Stimulated activated CD8-positive, alpha-beta memory T cell treated with anti-CD3 and anti-CD28 coated beads, Interleukin-12 subunit alpha, Interleukin-12 subunit beta, amount 100 ng/mL, for 1 hour (primary cell): Measurements from ENCODE around the gene ARL5C.
"Not testable (repeated sequence)": the region's sequence is repeated elsewhere in the genome, so short reads cannot be mapped to it uniquely, and the experiment has no call there.

Experiments
- DNase-seq: peaks from one replicate; pipeline ENCODE4 v3.0.0-alpha.2; 2020; ENCODE audit warnings: low read depth

The ARL5C gene

GRCh38 chr17:39194089-39194984 lies 28.4 kb upstream of the ARL5C start:
- DNase-seq: no peak

DNA sequence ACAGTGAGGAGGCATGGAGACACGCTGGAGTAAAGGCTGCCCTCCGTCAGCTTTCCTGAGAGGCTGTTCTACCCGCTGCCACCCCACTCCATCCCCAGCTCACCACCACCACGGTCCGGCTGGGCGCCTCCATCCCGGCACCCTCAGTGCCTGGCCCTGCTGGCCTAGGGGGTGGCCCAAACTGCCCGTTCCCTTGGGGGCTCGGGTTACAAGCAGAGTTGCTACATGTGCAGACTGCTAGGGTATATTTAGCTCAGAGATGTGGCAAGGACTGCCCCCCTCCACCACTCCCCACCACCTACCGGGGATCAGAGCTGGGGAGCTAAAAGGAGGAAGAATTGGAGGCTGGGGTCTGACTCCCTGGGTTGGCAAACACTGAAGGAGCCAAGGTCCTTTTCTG lies 27.4 kb upstream of the ARL5C start:
- DNase-seq: no peak

- no peak for DNase-seq
Observed at GRCh38 chr17:39192901-39193300, 26.9 kb upstream of the ARL5C start.

- no peak for DNase-seq
Observed at GRCh38 chr17:39191750-39192510, 26.0 kb upstream of the ARL5C start.

- DNase-seq: no peak
Observed at GRCh38 chr17:39187152-39187830, 21.3 kb upstream of the ARL5C start.

GRCh38 chr17:39186481-39187002 lies 20.6 kb upstream of the ARL5C start:
- DNase-seq: no peak

DNA sequence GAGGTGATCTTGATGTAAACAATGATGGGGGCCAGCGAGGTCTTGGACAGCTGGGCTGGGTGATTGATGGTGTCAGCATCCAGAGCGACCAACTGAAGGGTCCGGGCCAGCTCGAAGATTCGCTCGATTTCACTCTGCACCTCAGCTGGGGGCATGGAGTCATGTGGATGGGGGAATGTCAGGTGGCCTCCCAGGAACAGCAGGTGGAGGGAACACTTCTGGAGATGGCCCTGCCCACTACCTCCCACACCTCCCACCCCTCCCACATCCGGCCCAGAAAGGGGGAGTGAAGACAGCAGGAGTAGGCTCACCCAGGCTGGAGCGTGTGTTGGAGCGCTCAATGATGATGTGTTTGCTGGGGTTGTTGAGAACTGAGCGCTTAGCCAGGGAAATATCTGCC lies 17.8 kb upstream of the ARL5C start:
- DNase-seq: no peak

GRCh38 chr17:39183045-39183444 lies 17.1 kb upstream of the ARL5C start:
- DNase-seq: no peak

- DNase-seq: no peak
Observed at GRCh38 chr17:39181303-39181702, 15.3 kb upstream of the ARL5C start.

DNA sequence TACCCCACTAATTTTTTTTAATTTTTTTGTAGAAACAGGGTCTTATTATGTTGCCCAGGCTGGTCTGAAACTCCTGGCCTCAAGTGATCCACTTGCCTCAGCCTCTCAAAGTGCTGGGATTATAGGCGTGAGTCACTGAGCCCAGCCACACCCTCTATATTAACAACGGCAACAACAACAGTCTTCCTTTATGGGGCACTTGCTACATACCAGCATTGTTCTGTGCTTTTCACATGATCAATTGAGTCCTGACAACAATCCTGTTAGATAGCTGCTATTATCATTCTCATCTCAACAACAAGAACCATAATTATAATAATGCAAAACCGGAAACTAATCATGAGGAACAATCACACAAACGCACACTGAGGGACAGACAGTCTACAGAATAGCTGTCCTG lies 12.6 kb upstream of the ARL5C start:
- DNase-seq: no peak

- DNase-seq: no peak
Observed at GRCh38 chr17:39177256-39177655, 11.3 kb upstream of the ARL5C start.

GRCh38 chr17:39175695-39176093 lies 9.7 kb upstream of the ARL5C start:
- DNase-seq: no peak

- DNase-seq: peak; percentile 76
Observed at GRCh38 chr17:39174920-39175694, 9.1 kb upstream of the ARL5C start.

GRCh38 chr17:39173526-39174274 lies 7.7 kb upstream of the ARL5C start:
- no peak for DNase-seq

DNA sequence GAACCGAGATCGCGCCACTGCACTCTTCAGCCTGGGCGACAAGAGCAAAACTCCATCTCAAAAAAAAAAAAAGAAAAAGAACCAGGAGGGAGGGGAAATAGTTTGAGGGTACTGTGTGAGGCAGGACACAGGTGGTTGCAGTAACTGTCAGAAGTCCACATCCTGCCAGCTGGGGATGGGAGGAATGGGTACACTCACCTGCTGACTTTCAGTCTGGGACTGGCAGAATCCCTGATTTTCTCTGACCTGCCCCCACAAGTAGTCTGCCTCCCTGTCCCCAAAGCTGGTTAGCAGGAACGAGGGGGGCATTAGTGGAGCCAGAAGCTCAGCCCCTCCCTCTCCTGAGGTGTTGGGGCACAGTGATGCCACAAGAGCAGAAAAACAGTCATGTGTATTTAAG lies 7.1 kb upstream of the ARL5C start:
- DNase-seq: no peak

DNA sequence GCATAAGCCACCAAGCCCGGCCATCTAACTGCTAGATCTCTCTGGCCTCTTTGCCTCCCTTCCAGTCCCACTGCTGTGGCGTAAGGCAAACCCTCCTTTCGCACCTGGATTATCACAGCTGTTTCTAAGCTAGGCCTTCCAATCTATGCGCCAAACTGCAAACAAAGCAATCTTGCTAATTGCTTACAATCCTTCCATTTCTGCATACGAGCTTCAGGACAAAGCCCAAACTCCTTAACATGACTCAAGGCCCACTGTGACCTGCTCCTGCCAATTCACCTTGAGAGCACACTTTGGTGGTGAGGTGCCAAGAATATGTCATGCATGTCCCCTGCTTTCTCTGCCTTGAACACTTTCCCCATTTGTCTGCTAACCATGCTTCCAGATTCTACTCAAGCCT lies 6.0 kb upstream of the ARL5C start:
- no peak for DNase-seq

DNA sequence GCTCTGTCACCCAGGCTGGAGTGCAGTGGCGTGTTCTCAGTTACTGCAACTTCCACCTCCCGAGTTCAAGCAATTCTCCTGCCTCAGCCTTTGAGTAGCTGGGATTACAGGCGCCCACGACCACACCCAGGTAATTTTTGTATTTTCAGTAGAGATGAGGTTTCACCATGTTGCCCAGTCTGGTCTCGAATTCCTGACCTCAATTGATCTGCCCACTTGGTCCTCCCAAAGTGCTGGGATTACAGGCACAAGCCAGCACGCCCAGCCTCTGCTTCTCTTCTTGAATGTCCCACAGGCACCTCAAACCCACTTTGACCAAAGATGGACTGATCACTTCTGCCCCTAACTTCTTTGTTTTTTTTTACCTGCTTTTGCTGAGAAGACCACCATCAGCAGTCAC lies 4.6 kb upstream of the ARL5C start:
- DNase-seq: no peak

DNA sequence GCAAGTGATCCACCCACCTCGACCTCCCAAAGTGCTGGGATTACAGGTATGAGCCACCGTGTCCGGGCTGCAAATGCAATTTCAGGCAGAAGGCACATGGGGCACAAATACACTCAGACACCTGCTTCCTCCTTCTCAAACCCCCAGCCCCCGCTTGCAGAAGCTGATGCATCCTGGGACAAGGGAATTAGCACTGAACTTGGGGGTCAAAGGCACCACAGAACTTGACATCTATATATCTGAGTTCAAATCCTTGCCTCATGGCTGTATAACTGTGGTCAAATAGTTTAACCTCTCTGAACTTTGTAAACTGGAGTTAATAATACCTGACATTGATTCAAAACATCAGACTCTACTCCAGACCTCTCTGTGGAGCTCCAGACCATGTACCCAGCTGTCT lies 4.1 kb upstream of the ARL5C start:
- no peak for DNase-seq

- DNase-seq: no peak
Observed at GRCh38 chr17:39169518-39169917, 3.6 kb upstream of the ARL5C start.

- no peak for DNase-seq
Observed at GRCh38 chr17:39169101-39169500, 3.1 kb upstream of the ARL5C start.

DNA sequence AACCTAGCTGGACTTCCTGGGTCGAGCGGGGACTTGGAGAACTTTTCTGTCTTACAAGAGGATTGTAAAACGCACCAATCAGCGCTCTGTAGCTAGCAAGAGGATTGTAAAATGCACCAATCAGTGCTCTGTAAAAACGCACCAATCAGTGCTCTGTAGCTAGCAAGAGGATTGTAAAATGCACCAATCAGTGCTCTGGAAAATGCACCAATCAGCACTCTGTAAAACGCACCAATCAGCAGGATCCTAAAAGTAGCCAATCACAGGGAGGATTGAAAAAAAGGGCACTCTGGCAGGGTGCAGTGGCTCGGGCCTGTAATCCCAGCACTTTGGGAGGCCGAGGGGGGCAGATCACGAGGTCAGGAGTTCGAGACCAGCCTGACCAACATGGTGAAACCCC lies 2.5 kb upstream of the ARL5C start:
- not testable (repeated sequence) for DNase-seq
